CD4-positive, alpha-beta T cell treated with Interleukin-4 for 1 hour (primary cell): ENCODE results near the gene NRBP1.
"Not testable (repeated sequence)": the region's sequence is repeated elsewhere in the genome, so short reads cannot be mapped to it uniquely, and the experiment has no call there.

ENCODE experiments used
- DNase-seq, 2 donors: peaks; one replicate each; pipeline ENCODE4 v3.0.0-alpha.2; 2020 to 2022

NRBP1 gene

GRCh38 chr2:27422958-27423357 is 5.5 kb upstream of the NRBP1 start:
- no peak for DNase-seq

DNA sequence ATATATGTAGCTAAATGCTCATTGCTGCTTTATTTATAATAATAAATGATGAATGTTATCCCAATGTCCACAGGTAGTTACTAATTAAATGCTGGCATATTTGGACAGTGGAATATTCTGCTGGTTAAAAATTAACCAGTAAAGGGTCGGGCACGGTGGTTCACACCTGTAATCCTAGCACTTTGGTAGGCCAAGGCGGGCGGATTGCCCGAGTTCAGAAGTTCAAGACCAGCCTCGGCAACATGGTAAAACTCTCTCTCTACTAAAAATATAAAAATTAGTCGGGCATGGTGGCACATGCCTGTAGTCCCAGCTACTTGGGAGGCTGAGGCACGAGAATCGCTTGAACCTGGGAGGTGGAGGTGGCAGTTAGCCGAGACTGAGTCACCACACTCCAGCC is 3.4 kb upstream of the NRBP1 start:
- not testable (repeated sequence) for DNase-seq

DNA sequence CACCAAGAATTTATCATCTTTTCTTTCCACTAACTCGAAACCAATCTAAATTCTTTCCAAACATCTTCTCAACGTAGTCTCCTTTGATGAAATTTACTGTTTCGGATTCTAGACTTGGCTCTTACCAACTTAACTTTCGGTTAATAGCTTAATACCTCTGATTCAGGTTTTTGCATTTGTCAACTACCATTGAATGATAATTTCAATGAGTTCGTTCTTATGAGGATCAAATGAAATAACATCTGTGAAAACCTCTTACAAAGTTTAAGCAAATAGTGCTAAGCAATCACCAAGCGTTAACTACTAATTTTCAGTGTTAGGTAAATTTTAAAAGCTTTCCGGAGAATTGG is 593 bp upstream of the NRBP1 start:
- DNase-seq, result no peak

- peak; percentile 80 for DNase-seq
Observed at GRCh38 chr2:27428978-27429541, 629 bp downstream of the NRBP1 start.

GRCh38 chr2:27431395-27431794 is 3.0 kb downstream of the NRBP1 start:
- DNase-seq, result peak; percentile 15 to 39

DNA sequence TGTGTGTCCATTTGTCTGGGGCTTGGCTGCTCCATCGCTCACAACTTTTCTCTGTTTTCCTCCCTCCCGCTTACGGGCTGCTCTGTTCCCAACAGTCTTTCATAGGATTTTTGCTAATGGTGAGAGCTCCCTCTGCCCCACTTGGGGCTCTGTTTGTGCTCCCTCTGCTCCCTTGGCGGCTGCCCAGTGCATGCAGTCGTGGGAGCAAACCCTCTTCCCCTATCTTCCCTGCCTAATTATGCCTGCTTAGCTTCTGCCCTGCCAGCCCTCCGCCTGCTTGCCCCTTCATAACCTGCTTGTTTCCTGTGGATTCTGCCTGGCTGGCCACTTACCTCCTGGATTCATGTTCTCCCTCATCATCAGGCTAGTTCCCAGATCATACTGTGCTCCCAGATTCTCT is 7.2 kb downstream of the NRBP1 start:
- DNase-seq, result no peak

DNA sequence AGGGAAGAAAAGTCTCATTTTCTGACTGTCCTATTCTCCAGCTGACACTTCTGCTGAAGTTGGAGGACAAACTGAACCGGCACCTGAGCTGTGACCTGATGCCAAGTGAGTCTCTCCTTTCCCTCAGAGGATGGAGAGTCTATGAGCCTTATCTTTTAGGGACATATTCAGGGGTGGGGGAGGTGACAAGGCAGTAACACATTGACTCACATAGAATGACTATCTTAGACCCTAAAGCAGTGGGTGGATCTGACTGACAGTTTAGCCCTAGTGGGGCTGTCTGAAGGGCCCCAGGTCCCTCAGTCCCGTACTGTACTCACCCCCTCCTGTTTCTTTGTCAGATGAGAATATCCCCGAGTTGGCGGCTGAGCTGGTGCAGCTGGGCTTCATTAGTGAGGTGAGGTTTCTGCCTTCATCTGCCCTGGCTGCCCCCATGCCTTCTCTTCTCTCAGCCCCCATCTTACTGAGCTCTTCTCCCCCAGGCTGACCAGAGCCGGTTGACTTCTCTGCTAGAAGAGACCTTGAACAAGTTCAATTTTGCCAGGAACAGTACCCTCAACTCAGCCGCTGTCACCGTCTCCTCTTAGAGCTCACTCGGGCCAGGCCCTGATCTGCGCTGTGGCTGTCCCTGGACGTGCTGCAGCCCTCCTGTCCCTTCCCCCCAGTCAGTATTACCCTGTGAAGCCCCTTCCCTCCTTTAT is 12.9 kb downstream of the NRBP1 start:
- no peak for DNase-seq

- DNase-seq, result peak; percentile 21 to 71
Observed at GRCh38 chr2:27441958-27442919, 13.8 kb downstream of the NRBP1 start, which contains the start of gene KRTCAP3. Gene KRTCAP3 (plus strand): TSS chr2:27442381. CDS start chr2:27442413, 32 bp downstream.

- DNase-seq, result no peak
Observed at GRCh38 chr2:27442920-27443282, 14.5 kb downstream of the NRBP1 start.

DNA sequence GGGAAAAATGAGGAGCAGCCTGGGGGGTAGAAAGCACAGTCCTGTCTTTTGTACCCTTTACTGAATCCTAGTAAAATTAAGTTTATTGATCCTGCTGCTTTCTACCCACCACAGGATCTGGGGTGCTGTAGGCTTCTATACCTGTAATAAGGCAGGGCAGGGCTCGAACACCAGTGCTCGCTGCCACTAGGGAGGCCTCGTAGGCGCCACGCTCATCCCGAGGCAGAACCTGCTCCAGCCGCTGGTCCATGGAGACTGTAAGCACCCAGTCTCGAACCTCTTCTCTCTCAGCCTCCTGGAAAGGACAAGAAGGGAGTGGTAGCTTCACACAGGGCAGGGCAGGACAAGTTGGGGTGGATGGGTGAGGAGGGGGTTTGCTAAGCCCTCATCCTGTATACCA is 16.7 kb downstream of the NRBP1 start:
- no peak for DNase-seq

DNA sequence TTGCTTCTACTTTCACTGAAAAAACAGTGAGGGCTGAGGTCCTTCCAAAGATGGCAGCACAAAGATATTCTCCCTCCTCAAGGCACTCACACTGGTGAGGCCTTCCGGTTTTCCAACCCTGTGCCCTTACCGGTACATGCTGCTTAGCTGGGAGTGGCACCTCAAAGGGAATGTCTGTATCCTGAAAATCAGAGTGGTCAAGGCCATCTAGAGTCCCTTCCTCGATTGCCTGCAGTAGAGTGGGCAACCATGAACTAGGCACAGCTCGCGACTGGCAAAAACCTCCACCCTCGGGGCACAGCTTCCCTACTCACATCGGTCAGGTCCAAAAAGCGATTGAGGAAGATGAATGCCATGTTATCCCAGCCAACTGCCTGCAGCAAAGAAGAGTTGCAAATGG is 17.2 kb downstream of the NRBP1 start:
- DNase-seq, result no peak

DNA sequence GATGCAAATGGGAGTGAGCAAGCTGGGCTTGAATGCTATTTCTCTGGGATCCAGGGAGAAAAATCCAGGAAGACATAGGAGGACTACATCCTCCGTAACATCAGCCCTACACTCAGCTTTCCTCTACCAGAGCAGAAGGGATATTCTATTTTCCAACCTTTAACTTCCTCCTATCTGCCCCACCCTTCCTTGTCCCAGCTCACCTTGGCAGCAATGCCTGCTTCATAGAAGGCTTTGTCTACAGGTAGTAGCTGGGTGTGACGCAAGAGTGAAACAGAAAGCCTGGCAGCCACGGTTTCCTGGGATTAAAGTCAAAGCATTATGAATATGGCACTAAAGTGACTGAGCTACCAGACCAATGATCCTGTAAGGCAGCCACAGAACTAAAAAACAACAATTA is 17.6 kb downstream of the NRBP1 start:
- DNase-seq, result no peak

- no peak for DNase-seq
Observed at GRCh38 chr2:27448381-27448780, 19.9 kb downstream of the NRBP1 start.

DNA sequence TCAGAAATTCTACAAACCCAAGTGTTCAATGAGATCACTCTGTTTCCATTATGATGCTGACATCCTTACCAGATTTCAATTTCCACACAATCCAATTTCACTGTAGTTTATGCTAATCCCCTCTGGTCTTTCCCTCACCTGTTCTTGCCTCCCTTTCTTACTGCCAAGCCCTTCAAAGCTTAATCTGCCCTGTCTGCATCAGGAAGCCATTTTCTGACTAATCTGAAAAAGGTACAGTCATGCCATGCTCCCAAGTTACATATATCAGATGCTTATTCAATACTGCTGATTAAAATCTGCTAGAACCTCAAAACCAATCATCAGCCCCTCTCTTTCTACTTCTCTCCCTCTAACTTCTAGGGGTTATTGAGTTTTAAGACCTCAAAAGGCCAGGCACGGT is 22.7 kb downstream of the NRBP1 start:
- DNase-seq, result no peak

DNA sequence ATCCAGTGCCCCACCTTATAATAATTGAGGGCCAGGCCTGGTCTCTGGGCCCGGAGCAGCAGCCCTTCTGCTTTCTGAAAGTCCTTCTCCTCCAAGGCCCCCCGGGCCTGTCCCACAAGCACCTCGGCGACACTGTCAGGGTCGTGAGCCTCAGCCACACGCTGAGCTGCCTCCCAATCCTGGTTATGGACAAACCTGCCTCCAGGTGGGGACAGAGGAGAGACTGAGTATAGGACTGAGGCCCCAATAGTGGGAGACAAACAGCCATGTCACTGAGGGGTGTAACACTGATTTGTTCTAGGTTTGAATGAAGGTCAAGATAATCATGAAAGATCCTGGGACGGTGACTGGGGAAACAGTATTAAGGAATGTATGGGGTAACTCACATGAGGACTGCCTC is 25.5 kb downstream of the NRBP1 start:
- DNase-seq, result no peak

DNA sequence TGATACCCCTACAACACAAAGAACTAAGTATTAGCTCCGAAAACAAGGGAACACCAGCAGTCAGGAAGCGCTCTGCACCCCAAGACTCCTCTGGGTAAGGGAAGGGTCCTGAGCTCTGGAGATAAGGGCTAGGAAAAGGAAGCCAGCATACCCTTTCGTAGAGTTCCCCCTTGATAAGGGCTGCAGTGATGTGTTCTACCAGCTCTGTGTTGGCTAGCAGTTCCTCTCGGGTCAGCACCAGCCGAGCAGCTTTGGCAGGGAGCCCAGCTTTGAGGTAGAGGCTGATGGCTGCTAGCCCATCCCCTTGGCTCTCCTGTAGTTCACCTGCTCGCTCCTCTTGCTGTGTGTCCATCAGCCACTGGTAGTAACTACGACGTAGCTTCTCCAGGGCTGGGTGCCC is 32.7 kb downstream of the NRBP1 start:
- DNase-seq, result no peak

GRCh38 chr2:27464443-27464842 is 36.0 kb downstream of the NRBP1 start:
- no peak for DNase-seq

GRCh38 chr2:27471961-27472360 is 43.5 kb downstream of the NRBP1 start:
- DNase-seq, result no peak

GRCh38 chr2:27485496-27485895 is 57.1 kb downstream of the NRBP1 start:
- DNase-seq, result no peak

GRCh38 chr2:27489118-27489497 is 60.7 kb downstream of the NRBP1 start:
- DNase-seq, result no peak

DNA sequence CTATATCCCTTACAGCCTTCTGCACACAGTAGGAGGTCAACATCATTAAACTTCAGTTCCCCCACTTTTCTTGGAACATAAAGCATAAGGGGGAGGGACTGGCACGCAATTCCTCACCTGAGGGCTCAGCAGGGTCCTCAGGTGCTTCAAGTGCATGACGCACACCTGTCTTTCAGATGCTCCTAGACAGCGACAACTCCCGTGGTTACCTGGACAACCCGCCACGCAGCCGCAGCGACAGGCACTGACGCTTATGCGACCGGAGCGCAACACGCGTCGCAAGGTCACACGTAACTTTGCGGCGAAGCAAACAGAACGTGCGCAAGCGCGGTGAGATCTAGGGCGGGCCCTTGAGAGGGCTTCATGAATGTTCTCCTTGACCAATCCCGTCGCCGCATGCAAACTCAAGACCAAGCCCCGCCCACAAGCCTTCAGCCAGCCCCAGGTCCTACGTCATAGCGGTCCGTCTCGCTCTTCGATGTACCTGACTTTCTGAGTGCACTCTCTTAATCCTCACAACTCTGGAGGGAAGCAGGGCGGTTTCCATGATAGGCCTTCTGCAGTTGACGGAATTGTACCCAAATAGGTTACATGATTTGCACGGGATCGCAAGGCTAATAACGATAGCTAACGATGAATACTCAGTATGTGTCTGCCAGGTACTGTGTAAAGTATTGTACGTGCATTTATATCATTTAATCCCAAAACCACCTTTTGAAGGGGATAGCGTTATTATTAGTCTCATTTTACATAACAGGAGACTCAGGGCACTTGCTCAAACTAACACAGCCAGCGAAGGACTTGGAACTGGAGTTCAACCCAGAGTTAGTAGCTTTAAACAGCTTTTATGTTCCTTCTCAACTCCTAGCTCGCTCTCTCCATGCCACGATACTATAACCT is 61.3 kb downstream of the NRBP1 start, which contains the start of gene IFT172:
TSS of gene IFT172 (minus strand) at position 246 of the 900 bp plus-strand sequence. CDS start at position 156, 90 bp downstream.
- DNase-seq, result peak; percentile 99 to 100
